WTC11 (cell line): ENCODE results near the gene PYCR2. TPM values are rescaled to one million over a fixed set of nuclear protein-coding genes. Genes with fewer than 3 reads are reported as not detected.
"Not testable (repeated sequence)": the region's sequence is repeated elsewhere in the genome, so short reads cannot be mapped to it uniquely, and the experiment has no call there.

Experiments
- ATAC-seq: fragments of 200-7000 bp; cut with Tn5 transposase; 2 replicates; pipeline ENCODE4 v1.10.0; 2021; ENCODE audit warnings: mild to moderate bottlenecking, moderate library complexity
- CTCF ChIA-PET: fragments of 300-600 bp; sonication (Branson Sonifier 250); formaldehyde crosslinking; loops from one replicate; lab custom pipeline; 2021; ENCODE audit warnings: antibody characterized with exemption; lab: Charles Lee
- POLR2A ChIA-PET: fragments of 350-600 bp; sonication (Branson Sonifier 250); formaldehyde crosslinking; loops from one replicate; lab custom pipeline; 2021; ENCODE audit warnings: antibody characterized with exemption; lab: Charles Lee
- DNase-seq: peaks from one replicate; pipeline ENCODE4 v3.0.0; 2021; ENCODE audit warnings: low spot score
- H3K27ac Mint-ChIP-seq: 2 replicates; pipeline ENCODE4 v1.8.0; 2021; ENCODE audit warnings: mixed read lengths
- H3K27me3 Mint-ChIP-seq: 2 replicates; pipeline ENCODE4 v1.8.0; 2021; ENCODE audit warnings: low read depth, mild to moderate bottlenecking, moderate library complexity, mixed read lengths
- H3K36me3 Mint-ChIP-seq: 2 replicates; pipeline ENCODE4 v1.8.0; 2021; ENCODE audit warnings: mixed read lengths
- H3K4me1 Mint-ChIP-seq: 2 replicates; pipeline ENCODE4 v1.8.0; 2022; ENCODE audit warnings: mixed read lengths
- H3K4me3 Mint-ChIP-seq: 2 replicates; pipeline ENCODE4 v1.8.0; 2021; ENCODE audit warnings: mild to moderate bottlenecking, moderate library complexity, mixed read lengths
- H3K9me3 Mint-ChIP-seq: 2 replicates; pipeline ENCODE4 v1.8.0; 2021; ENCODE audit warnings: mixed read lengths
- ARID4B ChIP-seq: sonication (generic); formaldehyde crosslinking; IDR thresholded peaks from 2 replicates; pipeline ENCODE4 v1.8.0; 2023; ENCODE audit warnings: missing genetic modification reagents, mild to moderate bottlenecking, borderline replicate concordance
- CREB1 ChIP-seq: sonication (generic); formaldehyde crosslinking; IDR thresholded peaks from 2 replicates; pipeline ENCODE4 v1.8.0; 2023; ENCODE audit warnings: mild to moderate bottlenecking, missing genetic modification reagents
- ERG ChIP-seq: fragments of 250-450 bp; sonication (Bioruptor Pico); IDR thresholded peaks from 2 replicates; pipeline ENCODE4 v1.8.0; 2021; ENCODE audit warnings: mild to moderate bottlenecking
- NFE2L1 ChIP-seq: sonication (generic); formaldehyde crosslinking; IDR thresholded peaks from 2 replicates; pipeline ENCODE4 v1.8.1; 2023; ENCODE audit warnings: missing genetic modification reagents
- RORB ChIP-seq: fragments of 250-450 bp; sonication (Bioruptor Pico); IDR thresholded peaks from 2 replicates; pipeline ENCODE4 v1.9.0; 2021; ENCODE audit warnings: mild to moderate bottlenecking
- ZBTB21 ChIP-seq: sonication (generic); formaldehyde crosslinking; IDR thresholded peaks from 2 replicates; pipeline ENCODE4 v1.8.1; 2023; ENCODE audit warnings: mild to moderate bottlenecking, missing genetic modification reagents, borderline replicate concordance
- ZNF317 ChIP-seq: sonication (generic); formaldehyde crosslinking; IDR thresholded peaks from 2 replicates; pipeline ENCODE4 v1.8.1; 2023; ENCODE audit warnings: low read depth, mild to moderate bottlenecking, moderate library complexity, missing genetic modification reagents, borderline replicate concordance
- ZNF425 ChIP-seq: fragments of 250-450 bp; sonication (Bioruptor Pico); conservative IDR thresholded peaks from 2 replicates; pipeline ENCODE4 v1.9.0; 2021; ENCODE audit warnings: mild to moderate bottlenecking
- ZNF532 ChIP-seq: fragments of 250-450 bp; sonication (Bioruptor Pico); IDR thresholded peaks from 2 replicates; pipeline ENCODE4 v1.9.0; 2021; ENCODE audit warnings: mild to moderate bottlenecking, borderline replicate concordance
- total RNA-seq: library from RNA; stranded (reverse); gene quantifications from 3 replicates; pipeline ENCODE4 v1.2.3, GENCODE V29; 2021
- TF ChIP-seq, protein P1 (sequence below): sonication (generic); formaldehyde crosslinking; IDR thresholded peaks from 2 replicates; pipeline ENCODE4 v1.8.1; 2023; ENCODE audit warnings: mild to moderate bottlenecking, missing genetic modification reagents, moderate library complexity
- TF ChIP-seq, protein P2 (sequence below): sonication (generic); formaldehyde crosslinking; IDR thresholded peaks from 2 replicates; pipeline ENCODE4 v1.8.1; 2022; ENCODE audit warnings: low read depth, missing genetic modification reagents, borderline replicate concordance
- TF ChIP-seq, protein P3 (sequence below): sonication (generic); formaldehyde crosslinking; IDR thresholded peaks from 2 replicates; pipeline ENCODE4 v1.8.1; 2022; ENCODE audit warnings: mild to moderate bottlenecking, missing genetic modification reagents, moderate library complexity, borderline replicate concordance

The PYCR2 gene
- total RNA-seq, 1 experiment from 2014 or later = 86.0 TPM

DNA sequence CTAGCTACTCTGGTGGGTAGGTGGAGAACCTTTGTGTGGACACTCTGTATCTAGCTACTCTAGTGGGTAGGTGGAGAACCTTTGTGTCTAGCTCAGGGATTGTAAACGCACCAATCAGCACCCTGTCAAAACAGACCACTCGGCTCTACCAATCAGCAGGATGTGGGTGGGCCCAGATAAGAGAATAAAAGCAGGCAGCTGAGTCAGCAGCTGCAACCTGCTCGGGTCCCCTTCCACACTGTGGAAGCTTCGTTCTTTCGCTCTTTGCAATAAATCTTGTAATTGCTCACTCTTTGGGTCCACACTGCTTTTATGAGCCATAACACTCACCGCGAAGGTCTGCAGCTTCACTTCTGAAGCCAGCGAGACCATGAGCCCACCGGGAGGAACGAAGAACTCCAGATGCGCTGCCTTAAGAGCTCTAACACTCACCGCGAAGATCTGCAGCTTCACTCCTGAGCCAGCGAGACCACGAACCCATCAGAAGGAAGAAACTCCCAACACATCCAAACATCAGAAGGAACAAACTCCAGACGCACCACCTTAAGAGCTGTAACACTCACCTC lies 46.6 kb upstream of the PYCR2 start:
- ATAC-seq, POLR2A ChIA-PET, H3K27ac Mint-ChIP-seq, DNase-seq, H3K27me3 Mint-ChIP-seq: not testable (repeated sequence)
- H3K9me3 Mint-ChIP-seq = peaks cover 12% of the 10 kb centered on the region
- CTCF ChIA-PET = interaction anchor here (2.3 kb wide), 1 partner anchor 17 kb away, joined by 7 read pairs; no protein-coding TSS in a partner anchor
- TF ChIP-seq ZNF317 (CRISPR knock-in tag) = peak; percentile 64; the same call in 1 of the 2 replicates
- TF ChIP-seq, all 79 proteins: peak for 1; not testable (repeated sequence) for 78
- not testable (repeated sequence) for H3K4me3 Mint-ChIP-seq, H3K36me3 Mint-ChIP-seq, H3K4me1 Mint-ChIP-seq

DNA sequence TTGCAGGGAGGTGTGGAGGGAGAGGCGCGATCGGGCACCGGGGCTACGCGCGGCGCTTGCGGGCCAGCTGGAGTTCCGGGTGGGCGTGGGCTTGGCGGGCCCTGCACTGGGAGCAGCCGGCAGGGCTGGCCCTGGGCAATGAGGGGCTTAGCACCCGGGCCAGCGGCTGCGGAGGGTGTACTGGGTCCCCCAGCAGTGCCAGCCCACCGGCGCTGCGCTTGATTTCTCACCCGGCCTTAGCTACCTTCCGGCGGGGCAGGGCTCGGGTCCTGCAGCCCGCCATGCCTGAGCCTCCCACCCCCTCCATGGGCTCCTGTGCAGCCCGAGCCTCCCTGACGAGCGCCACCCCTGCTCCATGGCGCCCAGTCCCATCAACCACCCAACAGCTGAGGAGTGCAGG lies 45.7 kb upstream of the PYCR2 start:
- not testable (repeated sequence) for H3K36me3 Mint-ChIP-seq, H3K4me3 Mint-ChIP-seq

GRCh38 chr1:225965231-225965630 lies 41.2 kb upstream of the PYCR2 start:
- no peak for DNase-seq
- Mint-ChIP-seq H3K4me3 (no peak overlapping the region), H3K4me1 (no peaks in the 10 kb centered on the region), H3K27me3 (peaks cover 26% of the 10 kb centered on the region), H3K27ac (no peak overlapping the region), H3K9me3 (0 out of 2 replicates have a peak, but pooled peaks cover 4% of the 10 kb centered on the region), H3K36me3 (peaks cover 4% of the 10 kb centered on the region; the same call in 1 of the 2 replicates)
- no peak for ATAC-seq
- CTCF ChIA-PET = no interaction called here
- POLR2A ChIA-PET = interaction anchor here (0.7 kb wide), 1 partner anchor 24 kb away, joined by 4 read pairs; the partner anchor contains the start of gene LEFTY2
- TF ChIP-seq NFE2L1 (CRISPR knock-in tag) = no peak
- TF ChIP-seq ERG (CRISPR knock-in tag) = no peak
- TF ChIP-seq, protein P1, sequence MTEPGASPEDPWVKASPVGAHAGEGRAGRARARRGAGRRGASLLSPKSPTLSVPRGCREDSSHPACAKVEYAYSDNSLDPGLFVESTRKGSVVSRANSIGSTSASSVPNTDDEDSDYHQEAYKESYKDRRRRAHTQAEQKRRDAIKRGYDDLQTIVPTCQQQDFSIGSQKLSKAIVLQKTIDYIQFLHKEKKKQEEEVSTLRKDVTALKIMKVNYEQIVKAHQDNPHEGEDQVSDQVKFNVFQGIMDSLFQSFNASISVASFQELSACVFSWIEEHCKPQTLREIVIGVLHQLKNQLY = no peak
- TF ChIP-seq ARID4B (CRISPR knock-in tag) = no peak
- TF ChIP-seq ZBTB21 (CRISPR knock-in tag) = no peak
- TF ChIP-seq, protein P2, sequence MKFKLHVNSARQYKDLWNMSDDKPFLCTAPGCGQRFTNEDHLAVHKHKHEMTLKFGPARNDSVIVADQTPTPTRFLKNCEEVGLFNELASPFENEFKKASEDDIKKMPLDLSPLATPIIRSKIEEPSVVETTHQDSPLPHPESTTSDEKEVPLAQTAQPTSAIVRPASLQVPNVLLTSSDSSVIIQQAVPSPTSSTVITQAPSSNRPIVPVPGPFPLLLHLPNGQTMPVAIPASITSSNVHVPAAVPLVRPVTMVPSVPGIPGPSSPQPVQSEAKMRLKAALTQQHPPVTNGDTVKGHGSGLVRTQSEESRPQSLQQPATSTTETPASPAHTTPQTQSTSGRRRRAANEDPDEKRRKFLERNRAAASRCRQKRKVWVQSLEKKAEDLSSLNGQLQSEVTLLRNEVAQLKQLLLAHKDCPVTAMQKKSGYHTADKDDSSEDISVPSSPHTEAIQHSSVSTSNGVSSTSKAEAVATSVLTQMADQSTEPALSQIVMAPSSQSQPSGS = no peak
- TF ChIP-seq ZNF532 (CRISPR knock-in tag) = no peak
- TF ChIP-seq, protein P3, sequence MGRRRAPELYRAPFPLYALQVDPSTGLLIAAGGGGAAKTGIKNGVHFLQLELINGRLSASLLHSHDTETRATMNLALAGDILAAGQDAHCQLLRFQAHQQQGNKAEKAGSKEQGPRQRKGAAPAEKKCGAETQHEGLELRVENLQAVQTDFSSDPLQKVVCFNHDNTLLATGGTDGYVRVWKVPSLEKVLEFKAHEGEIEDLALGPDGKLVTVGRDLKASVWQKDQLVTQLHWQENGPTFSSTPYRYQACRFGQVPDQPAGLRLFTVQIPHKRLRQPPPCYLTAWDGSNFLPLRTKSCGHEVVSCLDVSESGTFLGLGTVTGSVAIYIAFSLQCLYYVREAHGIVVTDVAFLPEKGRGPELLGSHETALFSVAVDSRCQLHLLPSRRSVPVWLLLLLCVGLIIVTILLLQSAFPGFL (CRISPR knock-in tag) = no peak
- no peak for TF ChIP-seq RORB (CRISPR knock-in tag)
- TF ChIP-seq CREB1 (CRISPR knock-in tag) = no peak
- no peak for TF ChIP-seq ZNF425 (CRISPR knock-in tag)

More for the DNA sequence above, 45.7 kb upstream of the PYCR2 start:
- not testable (repeated sequence) for DNase-seq, H3K27ac Mint-ChIP-seq, H3K4me1 Mint-ChIP-seq, ATAC-seq, H3K27me3 Mint-ChIP-seq
- ChIA-PET CTCF (interaction anchor here (1.3 to 2.3 kb wide), 2 partner anchors 18 to 495 kb away, joined by 3 to 7 read pairs; no protein-coding TSS in a partner anchor), POLR2A (interaction anchor here (0.6 kb wide), 1 partner anchor 40 kb away, joined by 3 read pairs; no protein-coding TSS in a partner anchor)
- peaks cover 12% of the 10 kb centered on the region for H3K9me3 Mint-ChIP-seq
